GM19324 (cell line): ENCODE measurements around the gene SDK1.

ENCODE experiments used
- ATAC-seq: cut with Tn5 transposase; IDR thresholded peaks from one replicate; pipeline ENCODE4 v1.9.1; 2021; ENCODE audit warnings: mild to moderate bottlenecking, moderate library complexity; ENCODE audit not compliant: unreplicated experiment, low FRiP score

SDK1 gene

GRCh38 chr7:4020086-4020485, 719.0 kb downstream of the SDK1 start:
- ATAC-seq, result no peak

GRCh38 chr7:4021413-4021812, 720.4 kb downstream of the SDK1 start:
- no peak for ATAC-seq

GRCh38 chr7:4022265-4022664, 721.2 kb downstream of the SDK1 start:
- no peak for ATAC-seq

- no peak for ATAC-seq
These were observed 722.5 kb downstream of the SDK1 start for GRCh38 chr7:4023502-4023901.

- ATAC-seq, result no peak
These were observed 723.1 kb downstream of the SDK1 start for GRCh38 chr7:4024133-4024532.

- no peak for ATAC-seq
These were observed 723.8 kb downstream of the SDK1 start for GRCh38 chr7:4024806-4025205.

- no peak for ATAC-seq
These were observed 724.2 kb downstream of the SDK1 start for GRCh38 chr7:4025210-4025609.

- ATAC-seq, result no peak
These were observed 724.9 kb downstream of the SDK1 start for GRCh38 chr7:4025694-4026615.

GRCh38 chr7:4026941-4027486, 726.0 kb downstream of the SDK1 start:
- no peak for ATAC-seq

- no peak for ATAC-seq
These were observed 727.2 kb downstream of the SDK1 start for GRCh38 chr7:4028221-4028620.

- no peak for ATAC-seq
These were observed 728.9 kb downstream of the SDK1 start for GRCh38 chr7:4029941-4030340.

- no peak for ATAC-seq
These were observed 729.4 kb downstream of the SDK1 start for GRCh38 chr7:4030346-4030950.

- ATAC-seq, result no peak
These were observed 732.9 kb downstream of the SDK1 start for GRCh38 chr7:4033996-4034395.

GRCh38 chr7:4037308-4037707, 736.3 kb downstream of the SDK1 start:
- ATAC-seq, result no peak

- no peak for ATAC-seq
These were observed 736.8 kb downstream of the SDK1 start for GRCh38 chr7:4037877-4038276.

- ATAC-seq, result no peak
These were observed 739.3 kb downstream of the SDK1 start for GRCh38 chr7:4040109-4040928.

GRCh38 chr7:4042402-4043045, 741.5 kb downstream of the SDK1 start:
- no peak for ATAC-seq

- ATAC-seq, result no peak
These were observed 742.9 kb downstream of the SDK1 start for GRCh38 chr7:4043988-4044387.

- ATAC-seq, result no peak
These were observed 744.4 kb downstream of the SDK1 start for GRCh38 chr7:4045450-4045849.

- ATAC-seq, result no peak
These were observed 744.9 kb downstream of the SDK1 start for GRCh38 chr7:4045975-4046374.
